Measurements from ENCODE around the gene PIK3C2A.

DNA sequence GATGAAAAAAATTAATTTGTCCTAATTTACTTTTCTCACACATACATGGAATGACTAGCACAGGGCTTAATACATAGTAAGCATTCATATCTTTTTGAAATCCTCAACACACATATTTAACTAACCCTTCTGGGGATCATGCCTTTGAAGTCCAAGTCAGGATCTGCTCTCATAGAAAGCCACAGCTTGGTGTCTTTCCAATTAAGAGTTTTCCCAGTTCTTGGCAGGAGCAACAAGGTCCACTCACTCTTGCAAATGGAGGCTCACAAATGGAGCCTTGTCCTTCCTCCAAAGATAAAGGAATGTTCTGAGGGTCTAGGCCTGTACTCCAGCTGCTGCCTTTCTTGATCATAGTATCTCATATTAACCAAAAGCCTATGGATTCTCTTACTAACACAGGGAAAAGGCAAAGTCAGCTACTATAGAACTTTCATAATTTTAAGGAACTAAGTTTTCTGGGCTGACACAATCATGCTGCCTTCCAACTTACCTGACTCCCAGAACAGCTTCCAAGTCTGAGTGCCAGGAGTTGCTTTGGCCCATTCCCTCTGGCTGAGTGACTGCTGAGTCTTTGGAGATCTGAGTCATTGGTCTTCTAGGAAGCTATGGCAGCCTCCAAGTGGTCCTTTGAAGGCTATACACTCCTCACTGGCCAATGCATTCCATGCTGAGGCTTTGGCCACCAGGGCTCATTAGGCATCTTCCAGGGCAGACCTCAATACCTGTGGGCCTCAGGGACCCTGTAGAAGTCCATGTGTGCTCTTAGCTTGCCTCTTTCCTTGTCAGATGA, 43.0 kb upstream of the PIK3C2A start:
- TF ChIP-seq CBX5 (CRISPR knock-in tag; IDR thresholded peaks at IDR 0.05; ENCODE audit: borderline replicate concordance) (no peak), NONO (IDR thresholded peaks at IDR 0.05) (no peak), NONO (CRISPR knock-in tag; conservative IDR thresholded peaks at IDR 0.05) (no peak), CEBPB (IDR thresholded peaks at IDR 0.05; ENCODE audit: borderline replicate concordance, low read depth, low read length) (no peak), CTCF (CRISPR knock-in tag; IDR thresholded peaks at IDR 0.05) (no peak), POLR2G (IDR thresholded peaks at IDR 0.05; ENCODE audit: low read depth, low read length) (no peak), MAX (IDR thresholded peaks at IDR 0.05) (no peak), NR2C2 (CRISPR knock-in tag; IDR thresholded peaks at IDR 0.05; ENCODE audit: borderline replicate concordance) (no peak), ZNF510 (CRISPR knock-in tag; IDR thresholded peaks at IDR 0.05; ENCODE audit: low read depth) (no peak), ONECUT2 (CRISPR knock-in tag; IDR thresholded peaks at IDR 0.05) (no peak), TCF12 (IDR thresholded peaks at IDR 0.05) (no peak), TCF12 (CRISPR knock-in tag; IDR thresholded peaks at IDR 0.05) (no peak), FOXJ3 (CRISPR knock-in tag; IDR thresholded peaks at IDR 0.05; ENCODE audit: borderline replicate concordance) (no peak), ZBTB40 (IDR thresholded peaks at IDR 0.05) (no peak), ZBTB40 (CRISPR knock-in tag; IDR thresholded peaks at IDR 0.05) (no peak), ZNF546 (CRISPR knock-in tag; conservative IDR thresholded peaks at IDR 0.05) (no peak)

Measured in HepG2 (cell line).